ENCODE data around the gene MACROD1. TPM values are rescaled to one million over a fixed set of nuclear protein-coding genes. Genes with fewer than 3 reads are reported as not detected.

The MACROD1 gene
- total and polyA plus RNA-seq, 9 donors = 21.1 to 50.2 (median 32.2) TPM

GRCh38 chr11:64011371-64011770 is 154.5 kb downstream of the MACROD1 start:
- Histone ChIP-seq H3K27ac (no peak overlapping the region), H3K36me3 (no peaks in the 10 kb centered on the region), H3K4me3 (no peak overlapping the region), H3K27me3 (no peaks in the 10 kb centered on the region), H3K9me3 (no peaks in the 10 kb centered on the region), H3K4me1 (ENCODE audit: insufficient read depth) (peaks cover 8% of the 10 kb centered on the region)
- intact Hi-C loops (cut with DNase I) = no loop called here
- TF ChIP-seq, protein P1, sequence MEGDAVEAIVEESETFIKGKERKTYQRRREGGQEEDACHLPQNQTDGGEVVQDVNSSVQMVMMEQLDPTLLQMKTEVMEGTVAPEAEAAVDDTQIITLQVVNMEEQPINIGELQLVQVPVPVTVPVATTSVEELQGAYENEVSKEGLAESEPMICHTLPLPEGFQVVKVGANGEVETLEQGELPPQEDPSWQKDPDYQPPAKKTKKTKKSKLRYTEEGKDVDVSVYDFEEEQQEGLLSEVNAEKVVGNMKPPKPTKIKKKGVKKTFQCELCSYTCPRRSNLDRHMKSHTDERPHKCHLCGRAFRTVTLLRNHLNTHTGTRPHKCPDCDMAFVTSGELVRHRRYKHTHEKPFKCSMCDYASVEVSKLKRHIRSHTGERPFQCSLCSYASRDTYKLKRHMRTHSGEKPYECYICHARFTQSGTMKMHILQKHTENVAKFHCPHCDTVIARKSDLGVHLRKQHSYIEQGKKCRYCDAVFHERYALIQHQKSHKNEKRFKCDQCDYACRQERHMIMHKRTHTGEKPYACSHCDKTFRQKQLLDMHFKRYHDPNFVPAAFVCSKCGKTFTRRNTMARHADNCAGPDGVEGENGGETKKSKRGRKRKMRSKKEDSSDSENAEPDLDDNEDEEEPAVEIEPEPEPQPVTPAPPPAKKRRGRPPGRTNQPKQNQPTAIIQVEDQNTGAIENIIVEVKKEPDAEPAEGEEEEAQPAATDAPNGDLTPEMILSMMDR (IDR thresholded peaks at IDR 0.05) = no peak
- TF ChIP-seq POLR2A (IDR thresholded peaks at IDR 0.05) = no peak
- TF ChIP-seq EP300 (IDR thresholded peaks at IDR 0.05) = no peak
- DNase-seq = no peak
- 85 to 91% (median 88%) methylated on average over 8 of the region's 8 CpGs for WGBS, 3 donors

- intact Hi-C loops (cut with DNase I) = no loop called here
- TF ChIP-seq, protein P1 (IDR thresholded peaks at IDR 0.05) = no peak
- no peak for TF ChIP-seq EP300 (IDR thresholded peaks at IDR 0.05)
- no peak for TF ChIP-seq POLR2A (IDR thresholded peaks at IDR 0.05)
- H3K4me1 ChIP-seq (ENCODE audit: insufficient read depth) = peaks cover 8% of the 10 kb centered on the region
- 95 to 98% (median 97%) methylated on average over 2 of the region's 2 CpGs for WGBS, 3 donors
- H3K27ac ChIP-seq = no peak overlapping the region
- H3K9me3 ChIP-seq = no peaks in the 10 kb centered on the region
- no peaks in the 10 kb centered on the region for H3K27me3 ChIP-seq
- H3K36me3 ChIP-seq = no peaks in the 10 kb centered on the region
- H3K4me3 ChIP-seq = no peak overlapping the region
- no peak for DNase-seq
Measured at GRCh38 chr11:64010783-64011182, 155.1 kb downstream of the MACROD1 start.

GRCh38 chr11:64009710-64010109 is 156.2 kb downstream of the MACROD1 start:
- no peak for DNase-seq
- no peaks in the 10 kb centered on the region for H3K36me3 ChIP-seq
- WGBS, 3 donors = 96 to 99% (median 98%) methylated on average over 8 of the region's 8 CpGs
- no peak overlapping the region for H3K4me3 ChIP-seq
- H3K27ac ChIP-seq = no peak overlapping the region
- intact Hi-C loops (cut with DNase I) = loop anchor here in 1 of 4 donors (10.0 kb wide), 1 partner anchor 285 kb away; the partner anchor contains the start of gene KCNK4
- no peaks in the 10 kb centered on the region for H3K9me3 ChIP-seq
- no peak for TF ChIP-seq POLR2A (IDR thresholded peaks at IDR 0.05)
- TF ChIP-seq EP300 (IDR thresholded peaks at IDR 0.05) = no peak
- TF ChIP-seq, protein P1 (IDR thresholded peaks at IDR 0.05) = no peak
- peaks cover 8% of the 10 kb centered on the region for H3K4me1 ChIP-seq (ENCODE audit: insufficient read depth)
- H3K27me3 ChIP-seq = no peaks in the 10 kb centered on the region

GRCh38 chr11:64008914-64009633 is 156.8 kb downstream of the MACROD1 start:
- no peaks in the 10 kb centered on the region for H3K9me3 ChIP-seq
- 90 to 96% (median 92%) methylated on average over 18 of the region's 18 CpGs for WGBS, 3 donors
- H3K27me3 ChIP-seq = no peaks in the 10 kb centered on the region
- no peak overlapping the region for H3K4me3 ChIP-seq
- intact Hi-C loops (cut with DNase I) = loop anchor here in 1 of 4 donors (10.0 kb wide), 1 partner anchor 286 kb away; the partner anchor contains the start of gene KCNK4
- DNase-seq = no peak
- TF ChIP-seq, protein P1 (IDR thresholded peaks at IDR 0.05) = no peak
- TF ChIP-seq POLR2A (IDR thresholded peaks at IDR 0.05) (no peak), EP300 (IDR thresholded peaks at IDR 0.05) (no peak)
- H3K4me1 ChIP-seq (ENCODE audit: insufficient read depth) = peaks cover 8% of the 10 kb centered on the region
- H3K27ac ChIP-seq = no peak overlapping the region
- H3K36me3 ChIP-seq = no peaks in the 10 kb centered on the region
